Mucosa of gallbladder (tissue), 1 donor: ENCODE data around the gene CELF4. TPM values are rescaled to one million over a fixed set of nuclear protein-coding genes. Genes with fewer than 3 reads are reported as not detected.

Experiments used
- DNase-seq: peaks from one replicate; pipeline ENCODE4 v3.0.0-alpha.2; 2020; ENCODE audit warnings: low spot score
- total RNA-seq: library from RNA; stranded (reverse); gene quantifications from one replicate; pipeline ENCODE4 v1.2.1, GENCODE V29; 2021
- donor health status: DM: no; HTN: no; CAD: no.

Gene CELF4
- total RNA-seq, 1 donor from 2014 or later, result 3.8 TPM

DNA sequence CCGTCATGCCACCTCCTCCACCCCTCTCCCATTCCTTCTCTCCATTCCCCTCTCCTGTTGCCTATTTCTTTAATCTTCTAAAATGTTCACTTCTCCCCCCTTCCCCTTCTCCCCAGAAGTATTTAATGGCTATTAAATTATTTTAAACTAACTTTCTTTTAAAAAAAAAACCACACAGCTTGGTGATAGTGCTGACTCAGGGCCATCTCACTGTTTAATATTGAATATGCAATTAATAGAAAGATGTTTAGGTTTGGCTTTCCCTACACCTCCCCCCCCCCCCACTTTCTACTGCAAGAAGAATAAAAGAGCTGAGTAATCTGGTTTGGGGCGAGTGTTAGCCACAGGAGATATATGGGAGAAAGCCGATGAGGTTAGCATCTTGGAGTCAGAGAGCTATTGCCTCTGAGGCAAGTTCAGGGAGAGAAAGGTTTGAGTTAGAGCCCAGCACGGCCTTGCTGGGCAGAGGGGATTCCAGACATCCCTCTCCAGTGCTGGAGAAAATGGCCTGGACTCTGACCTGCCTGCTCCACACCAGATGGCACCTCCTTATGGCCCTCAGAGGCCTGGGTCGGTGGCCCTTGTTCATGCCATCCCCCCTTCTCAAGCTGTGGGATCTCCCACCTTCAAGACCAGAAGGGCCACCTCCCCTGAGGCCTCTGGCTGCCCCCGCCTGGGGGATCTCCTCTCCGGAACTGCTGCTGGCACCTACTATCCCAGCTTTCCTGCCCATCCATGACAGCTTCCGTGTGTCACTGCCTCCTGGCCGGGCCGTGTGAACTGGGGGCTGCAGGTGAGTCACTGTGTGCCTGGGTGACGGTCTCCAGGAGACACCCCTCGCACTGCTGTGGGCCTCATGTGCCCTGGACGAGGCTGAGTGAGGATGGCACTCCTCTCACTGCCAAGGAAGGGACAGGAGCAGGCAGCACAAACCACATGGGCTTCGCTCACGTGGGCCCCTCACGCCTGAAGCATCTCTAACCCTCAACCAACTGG, 246.9 kb downstream of the CELF4 start:
- no peak for DNase-seq

GRCh38 chr18:37317486-37317885, 248.1 kb downstream of the CELF4 start:
- no peak for DNase-seq

GRCh38 chr18:37316468-37316867, 249.1 kb downstream of the CELF4 start:
- DNase-seq, result no peak

DNA sequence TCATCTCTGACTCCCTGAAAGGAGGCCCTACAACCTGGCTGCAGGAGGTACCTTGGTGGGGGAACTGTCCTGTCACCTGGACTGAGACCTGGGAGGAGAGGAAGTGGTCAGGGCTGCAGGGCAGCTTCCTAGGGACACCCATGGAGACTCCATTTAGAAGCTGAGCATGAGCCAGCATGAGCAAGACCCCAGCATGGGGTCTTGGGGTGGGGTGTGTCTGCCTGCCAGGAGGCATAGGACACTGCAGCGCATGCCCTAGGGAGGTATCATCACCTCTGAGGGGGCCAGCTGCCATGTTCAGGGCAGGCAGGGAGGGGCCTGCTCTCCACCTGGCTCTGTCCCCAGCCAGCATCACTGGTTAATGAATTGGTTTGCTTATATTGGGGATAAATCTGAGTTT, 249.7 kb downstream of the CELF4 start:
- no peak for DNase-seq

- DNase-seq, result no peak
These were observed 251.1 kb downstream of the CELF4 start for GRCh38 chr18:37314534-37314933.

GRCh38 chr18:37313624-37314023, 252.0 kb downstream of the CELF4 start:
- DNase-seq, result no peak

GRCh38 chr18:37309861-37310260, 255.7 kb downstream of the CELF4 start:
- no peak for DNase-seq

GRCh38 chr18:37309059-37309458, 256.5 kb downstream of the CELF4 start:
- peak; percentile 71 for DNase-seq

DNA sequence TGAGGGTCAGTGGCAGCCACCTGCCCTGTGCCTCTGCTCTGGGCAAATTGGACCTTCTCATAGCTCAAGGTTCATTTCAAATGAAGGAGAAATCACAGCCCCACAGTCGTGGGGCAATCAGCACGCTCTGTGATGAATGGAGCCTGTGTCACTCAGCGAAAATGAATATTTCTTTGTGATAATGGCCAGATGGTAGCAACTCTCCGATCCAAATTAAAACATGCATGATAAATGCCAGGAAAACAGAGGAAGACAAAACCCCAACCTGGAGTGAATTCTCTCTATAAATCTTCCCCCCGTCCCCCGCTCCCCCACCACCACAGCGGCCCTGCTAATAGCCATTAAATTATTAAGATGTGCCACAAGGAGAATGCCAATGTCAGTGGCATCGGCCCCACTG, 258.4 kb downstream of the CELF4 start:
- no peak for DNase-seq

- no peak for DNase-seq
These were observed 259.2 kb downstream of the CELF4 start for GRCh38 chr18:37306432-37306831.

DNA sequence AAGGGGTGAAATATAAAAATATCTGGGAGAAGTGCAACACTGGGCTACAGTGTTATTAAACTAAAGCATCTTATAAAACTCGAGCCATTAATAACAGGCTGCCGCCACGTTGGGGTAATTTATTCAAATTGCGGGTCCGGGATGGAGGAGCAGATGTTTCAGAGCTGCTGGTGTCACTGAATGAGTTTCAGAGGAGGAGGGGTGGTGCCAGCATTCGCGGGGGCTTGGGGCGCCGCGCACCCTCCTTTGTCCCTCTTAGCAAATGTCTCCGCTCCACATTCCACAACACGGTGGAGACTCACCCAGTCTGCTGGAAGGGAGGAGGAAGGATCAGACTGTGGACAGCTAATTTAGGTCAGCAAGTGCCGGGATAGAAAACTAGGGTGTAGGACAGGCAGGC, 260.5 kb downstream of the CELF4 start:
- DNase-seq, result no peak

GRCh38 chr18:37304012-37304680, 261.5 kb downstream of the CELF4 start:
- no peak for DNase-seq

DNA sequence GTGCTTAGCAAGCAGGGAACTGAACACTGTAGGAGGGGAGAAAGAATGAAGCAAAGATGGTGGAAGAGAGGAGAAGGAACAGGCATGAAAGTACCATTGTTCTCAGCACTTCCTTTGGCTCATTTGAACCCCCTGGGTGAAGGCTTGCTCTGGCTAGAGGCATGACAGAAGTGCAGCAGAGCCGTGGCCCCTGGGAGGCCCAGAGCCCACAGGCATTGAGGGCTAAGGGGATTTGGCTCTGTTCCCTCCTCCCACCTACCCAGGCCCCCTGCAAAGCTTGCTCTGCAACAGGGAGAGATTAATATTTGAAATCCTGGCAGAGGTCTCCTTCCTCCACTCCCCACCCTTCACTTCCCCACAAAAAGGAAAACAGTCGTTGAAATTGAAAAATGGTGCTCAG, 262.6 kb downstream of the CELF4 start:
- DNase-seq, result no peak

GRCh38 chr18:37302519-37302918, 263.1 kb downstream of the CELF4 start:
- DNase-seq, result no peak

DNA sequence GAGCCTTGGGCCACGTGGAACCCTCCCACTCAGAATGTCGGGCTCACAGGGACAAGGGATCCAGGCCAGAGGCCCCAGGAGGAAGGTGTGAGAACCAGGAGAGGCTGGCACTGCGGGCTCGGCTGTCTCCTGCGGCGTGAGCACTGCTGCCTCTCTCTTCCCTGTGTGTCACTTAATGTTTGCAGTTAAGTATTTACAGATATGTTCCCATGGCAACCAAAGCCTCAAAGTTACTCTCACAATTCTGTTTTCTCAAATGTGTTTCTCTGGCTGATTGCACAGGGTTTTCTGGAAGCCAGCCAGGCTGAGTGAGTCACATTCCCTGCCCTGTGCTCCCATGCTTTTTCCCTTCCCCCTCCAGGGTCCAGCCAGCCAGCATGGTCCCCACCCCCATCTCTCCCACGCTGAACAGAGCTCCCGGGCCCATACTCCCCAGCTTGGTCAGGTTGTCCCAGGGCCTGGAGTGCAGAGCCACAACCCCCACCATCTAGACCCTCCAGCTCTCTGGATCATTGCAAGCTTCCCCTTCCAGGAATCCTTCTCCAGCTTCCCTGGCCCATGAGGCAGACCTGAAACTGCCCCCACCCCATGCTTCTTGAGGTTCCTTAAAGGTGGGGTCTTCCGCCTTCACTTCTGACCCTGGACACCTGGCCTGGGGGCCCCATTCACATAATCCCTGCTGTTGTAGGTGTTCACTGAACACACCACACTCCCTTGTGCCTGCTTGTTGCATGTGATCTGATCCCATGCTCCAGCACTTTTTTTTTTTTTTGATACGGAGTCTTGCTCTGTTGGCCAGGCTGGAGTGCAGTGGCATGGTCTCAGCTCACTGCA, 265.9 kb downstream of the CELF4 start:
- DNase-seq, result peak; percentile 92

- DNase-seq, result no peak
These were observed 266.8 kb downstream of the CELF4 start for GRCh38 chr18:37298816-37299215.

GRCh38 chr18:37297106-37297505, 268.5 kb downstream of the CELF4 start:
- DNase-seq, result no peak

DNA sequence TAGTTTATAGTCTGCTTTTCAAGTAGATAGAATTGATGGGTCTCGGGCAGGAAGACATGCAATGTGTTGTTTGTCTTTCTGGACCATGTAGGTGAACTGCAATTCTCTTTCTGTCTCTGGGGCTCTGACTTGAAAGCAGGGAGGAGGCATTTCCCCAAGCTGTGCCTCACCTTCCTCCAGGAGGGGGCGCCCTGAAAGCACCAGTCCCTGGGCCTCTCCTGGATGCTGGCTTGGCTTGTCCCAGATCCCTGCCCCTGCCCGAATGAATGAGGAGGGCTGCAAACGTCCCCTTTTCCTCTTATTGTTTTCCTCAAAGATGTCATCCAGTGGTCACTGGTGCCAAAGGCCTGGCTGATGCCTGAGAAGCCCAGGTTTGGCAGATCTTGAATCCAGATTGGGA, 270.6 kb downstream of the CELF4 start:
- DNase-seq, result no peak

- DNase-seq, result no peak
These were observed 272.2 kb downstream of the CELF4 start for GRCh38 chr18:37293359-37293758.

DNA sequence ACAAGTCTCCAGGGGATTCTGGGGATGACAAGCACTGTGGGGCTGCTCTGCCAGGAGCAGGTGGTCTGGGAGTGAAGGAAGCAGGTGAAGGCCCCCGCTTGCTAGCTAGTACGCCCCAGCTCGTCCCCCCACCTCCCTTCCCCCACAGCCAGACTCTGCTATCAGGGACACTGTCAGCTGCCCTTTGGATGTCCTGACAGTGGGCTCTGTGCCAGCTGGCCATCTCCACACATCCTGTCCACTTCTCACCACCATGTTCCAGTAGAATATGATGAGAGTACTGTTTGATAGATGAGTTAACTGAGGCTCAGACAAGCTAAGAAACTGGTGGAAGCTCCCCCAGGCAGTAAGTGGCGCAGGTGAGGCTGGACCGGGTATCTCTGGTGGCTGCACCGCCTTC, 276.2 kb downstream of the CELF4 start:
- DNase-seq, result no peak

GRCh38 chr18:37287601-37288000, 278.0 kb downstream of the CELF4 start:
- no peak for DNase-seq

GRCh38 chr18:37286801-37287200, 278.8 kb downstream of the CELF4 start:
- DNase-seq, result no peak
